B cell (primary cell): ENCODE measurements around the gene PAFAH1B2. TPM values are rescaled to one million over a fixed set of nuclear protein-coding genes. Genes with fewer than 3 reads are reported as not detected.
"Not testable (repeated sequence)": the region's sequence is repeated elsewhere in the genome, so short reads cannot be mapped to it uniquely, and the experiment has no call there.

Source experiments
- ATAC-seq: fragments of 200-7000 bp; cut with Tn5 transposase; one replicate; pipeline ENCODE4 v1.10.0; 2021; ENCODE audit warnings: low read depth, mild to moderate bottlenecking, moderate number of reproducible peaks, moderate library complexity
- CTCF ChIA-PET: fragments of 350-600 bp; sonication (Branson Sonifier 250); formaldehyde crosslinking; loops from one replicate; lab custom pipeline; 2021; ENCODE audit warnings: antibody characterized with exemption, inconsistent platforms; lab: Charles Lee
- POLR2A ChIA-PET: fragments of 350-600 bp; sonication (Branson Sonifier 250); formaldehyde crosslinking; loops from one replicate; lab custom pipeline; 2021; ENCODE audit warnings: antibody characterized with exemption; lab: Charles Lee
- DNase-seq: peaks from one replicate; pipeline ENCODE4 v3.0.0; 2013
- H2AFZ ChIP-seq: 2 replicates; pipeline ENCODE4 v1.6.1; 2012; ENCODE audit warnings: mild to moderate bottlenecking, low read depth, low read length; ENCODE audit not compliant: insufficient read depth, poor library complexity, severe bottlenecking
- H3K27ac ChIP-seq, 2 donors: 1 replicate in 1 of 2; 2 replicates in 1 of 2; pipeline ENCODE4 v1.5.1; 2012 to 2013; ENCODE audit warnings: low read length in 2 of 2, mild to moderate bottlenecking in 2 of 2, moderate library complexity in 1 of 2
- H3K27me3 ChIP-seq, 4 experiments: fragments of 200-600 bp in 1 of 4; sonication (generic) in 1 of 4; replicated peaks in 1 of 4; 1 replicate in 2 of 4; 2 replicates in 2 of 4; pipeline versions ENCODE4 v1.6.1 to v1.7.0; 2013 to 2016; ENCODE audit warnings: low read length in 3 of 4, mild to moderate bottlenecking in 2 of 4, mixed read lengths in 1 of 4, moderate library complexity in 1 of 4; ENCODE audit not compliant: insufficient read depth in 4 of 4, control insufficient read depth in 3 of 4; ENCODE audit errors: control extremely low read depth in 1 of 4
- H3K36me3 ChIP-seq, 2 experiments: replicated peaks in 1 of 2; 1 replicate in 1 of 2; 2 replicates in 1 of 2; pipeline versions ENCODE4 v1.6.1 to v1.7.1; 2013; ENCODE audit warnings: low read length in 1 of 2; ENCODE audit not compliant: insufficient read depth in 2 of 2, control insufficient read depth in 1 of 2; ENCODE audit errors: control extremely low read depth in 1 of 2, extremely low read depth in 1 of 2
- H3K4me1 ChIP-seq, 2 donors: fragments of 200-600 bp in 1 of 2; sonication (generic) in 1 of 2; 1 replicate in 1 of 2; 2 replicates in 1 of 2; pipeline versions ENCODE4 v1.5.1 to v1.6.1; 2013 to 2017; ENCODE audit warnings: low read length in 2 of 2; ENCODE audit not compliant: control insufficient read depth in 2 of 2, insufficient read depth in 2 of 2
- H3K4me2 ChIP-seq: replicated peaks from 2 replicates; pipeline ENCODE3; 2012; ENCODE audit warnings: mild to moderate bottlenecking, low read depth, low read length; ENCODE audit not compliant: poor library complexity, severe bottlenecking
- H3K4me3 ChIP-seq, 5 experiments: fragments of 200-600 bp in 1 of 5; sonication (generic) in 1 of 5; 1 replicate in 3 of 5; 2 replicates in 2 of 5; pipeline versions ENCODE4 v1.5.1 to v1.7.0; 2011 to 2016; ENCODE audit warnings: low read length in 4 of 5, mild to moderate bottlenecking in 4 of 5, low read depth in 2 of 5, control low read depth in 1 of 5, moderate library complexity in 1 of 5; ENCODE audit not compliant: insufficient read depth in 1 of 5; ENCODE audit errors: control extremely low read depth in 1 of 5, extremely low read depth in 1 of 5
- H3K79me2 ChIP-seq: fragments of 200-600 bp; sonication (generic); one replicate; pipeline ENCODE4 v1.6.0; 2016; ENCODE audit warnings: low read length; ENCODE audit not compliant: control insufficient read depth, insufficient read depth
- H3K9ac ChIP-seq: fragments of 200-600 bp; sonication (generic); 2 replicates; pipeline ENCODE4 v1.6.1; 2017; ENCODE audit warnings: mild to moderate bottlenecking, low read length, moderate library complexity
- H3K9me3 ChIP-seq, 3 donors: one replicate each; pipeline versions ENCODE4 v1.6.1 to v1.7.1; 2013; ENCODE audit warnings: low read length in 2 of 3; ENCODE audit not compliant: control insufficient read depth in 2 of 3, insufficient read depth in 1 of 3; ENCODE audit errors: control extremely low read depth in 1 of 3
- H4K20me1 ChIP-seq: 2 replicates; pipeline ENCODE4 v1.6.0; 2012; ENCODE audit warnings: mild to moderate bottlenecking, low read length; ENCODE audit not compliant: insufficient read depth, control insufficient read depth, poor library complexity, severe bottlenecking
- H3K27ac Mint-ChIP-seq: one replicate; pipeline ENCODE4 v1.8.0; 2021; ENCODE audit warnings: mixed read lengths
- H3K27me3 Mint-ChIP-seq: one replicate; pipeline ENCODE4 v1.8.0; 2021; ENCODE audit warnings: mixed read lengths
- H3K4me1 Mint-ChIP-seq: one replicate; pipeline ENCODE4 v1.8.0; 2021; ENCODE audit warnings: mixed read lengths
- H3K4me3 Mint-ChIP-seq: one replicate; pipeline ENCODE4 v1.8.0; 2021; ENCODE audit warnings: mixed read lengths
- H3K9me3 Mint-ChIP-seq: one replicate; pipeline ENCODE4 v1.8.0; 2022; ENCODE audit warnings: mixed read lengths; ENCODE audit not compliant: insufficient read depth
- CTCF ChIP-seq: fragments of 200-600 bp; IDR thresholded peaks from one replicate; pipeline ENCODE4 v1.8.0; 2022; ENCODE audit warnings: antibody characterized with exemption, mild to moderate bottlenecking
- EZH2 ChIP-seq: IDR thresholded peaks from 2 replicates; pipeline ENCODE4 v1.6.1; 2012; ENCODE audit warnings: borderline replicate concordance, low read depth, mild to moderate bottlenecking, moderate library complexity, low read length; ENCODE audit not compliant: insufficient read depth, poor library complexity, severe bottlenecking
- WGBS: methylation state at CpG from one replicate; pipeline ENCODE4 v1.1.5; 2013; ENCODE audit warnings: missing lambda C conversion rate; ENCODE audit not compliant: insufficient coverage; 5-methylcytosine and 5-hydroxymethylcytosine counted together
- intact Hi-C: fragments of 100-400 bp; cut with micrococcal nuclease; formaldehyde crosslinking; loops from one replicate; pipeline ENCODE4 v1.10.0; 2022
- polyA plus RNA-seq: library from polyadenylated mRNA; depleted of rRNA; stranded (reverse); fragments of >200 nt; gene quantifications from 2 replicates; pipeline ENCODE4 v1.2.3, GENCODE V29; 2012
- total RNA-seq, 2 donors: library from RNA; stranded (reverse); fragments of 120-200 nt in 1 of 2; gene quantifications; 1 replicate in 1 of 2; 2 replicates in 1 of 2; pipeline versions ENCODE4 v1.2.3 to v1.2.4, GENCODE V29; 2013 to 2022

Gene PAFAH1B2
- total and polyA plus RNA-seq, 2 donors (not counting 1 experiment from before 2014, with no cell fraction given), result 10.7 to 103 TPM

GRCh38 chr11:117205211-117205818, 61.2 kb downstream of the PAFAH1B2 start:
- ChIA-PET CTCF (interaction anchor here (1.2 to 1.4 kb wide), 3 partner anchors 20 to 24 kb away, joined by 3 to 4 read pairs (median 3); no protein-coding TSS in a partner anchor), POLR2A (interaction anchor here (1.0 kb wide), 1 partner anchor 22 kb away, joined by 3 read pairs; no protein-coding TSS in a partner anchor)
- H3K36me3 ChIP-seq, result peaks cover 0 to 34% of the 10 kb centered on the region in 2 experiments
- peaks cover 15 to 22% of the 10 kb centered on the region in 2 donors for H3K4me1 ChIP-seq
- Mint-ChIP-seq H3K9me3 (no peaks in the 10 kb centered on the region), H3K27me3 (no peaks in the 10 kb centered on the region), H3K4me3 (no peak overlapping the region), H3K27ac (peak overlapping the region; percentile 53), H3K4me1 (peaks cover 9% of the 10 kb centered on the region)
- no peak for ATAC-seq
- H3K9me3 ChIP-seq, result no peaks in the 10 kb centered on the region
- H3K27ac ChIP-seq, result no peak overlapping the region
- 98% methylated on average over 7 of the region's 11 CpGs for WGBS
- H3K27me3 ChIP-seq, result no peaks in the 10 kb centered on the region
- H3K4me3 ChIP-seq, result no peak overlapping the region
- H3K79me2 ChIP-seq, result no peaks in the 10 kb centered on the region
- no peak overlapping the region for H2AFZ ChIP-seq
- DNase-seq, result no peak
- intact Hi-C loops, result loop anchor here (5.0 kb wide), 1 partner anchor 73 kb away; no protein-coding TSS in a partner anchor
- H3K4me2 ChIP-seq, result no peak overlapping the region
- H3K9ac ChIP-seq, result no peak overlapping the region
- H4K20me1 ChIP-seq, result no peaks in the 10 kb centered on the region
- TF ChIP-seq EZH2 (no peak), CTCF (no peak)

GRCh38 chr11:117206111-117206510, 62.0 kb downstream of the PAFAH1B2 start:
- H3K4me1 Mint-ChIP-seq, H3K27me3 ChIP-seq, H3K79me2 ChIP-seq, H3K9me3 Mint-ChIP-seq, H3K27ac ChIP-seq, H2AFZ ChIP-seq, H3K27me3 Mint-ChIP-seq, POLR2A ChIA-PET, H3K9ac ChIP-seq, DNase-seq, H3K4me3 Mint-ChIP-seq, H3K4me2 ChIP-seq, H4K20me1 ChIP-seq, H3K4me3 ChIP-seq, ATAC-seq, H3K9me3 ChIP-seq, H3K27ac Mint-ChIP-seq: not testable (repeated sequence)
- Histone ChIP-seq H3K4me1 (peaks cover 10 to 14% of the 10 kb centered on the region in 2 donors), H3K36me3 (peaks cover 0 to 31% of the 10 kb centered on the region in 2 experiments)
- intact Hi-C loops, result loop anchor here (5.0 kb wide), 1 partner anchor 74 kb away; no protein-coding TSS in a partner anchor
- WGBS, result 100% methylated on average over 5 of the region's 8 CpGs
- CTCF ChIA-PET, result interaction anchor here (1.3 kb wide), 1 partner anchor 21 kb away, joined by 3 read pairs; no protein-coding TSS in a partner anchor

- intact Hi-C loops, result loop anchor here (5.0 kb wide), 1 partner anchor 75 kb away; no protein-coding TSS in a partner anchor
- CTCF ChIA-PET, result not testable (repeated sequence)
These were observed 62.8 kb downstream of the PAFAH1B2 start for GRCh38 chr11:117206859-117207258.

More at GRCh38 chr11:117206859-117207258, 62.8 kb downstream of the PAFAH1B2 start:
- peaks cover 1 to 36% of the 10 kb centered on the region in 2 experiments for H3K36me3 ChIP-seq
- H3K27me3 Mint-ChIP-seq, DNase-seq, H3K27me3 ChIP-seq, H3K4me3 ChIP-seq, H3K9me3 ChIP-seq, POLR2A ChIA-PET, H4K20me1 ChIP-seq, H2AFZ ChIP-seq, H3K79me2 ChIP-seq, H3K27ac ChIP-seq, H3K4me1 ChIP-seq, H3K9ac ChIP-seq, H3K9me3 Mint-ChIP-seq, H3K4me2 ChIP-seq, H3K4me1 Mint-ChIP-seq, H3K4me3 Mint-ChIP-seq, H3K27ac Mint-ChIP-seq, ATAC-seq: not testable (repeated sequence)
- no CpG with 5 or more reads among the region's 11 CpGs for WGBS
